ENCODE results near the gene ROR2.

DNA sequence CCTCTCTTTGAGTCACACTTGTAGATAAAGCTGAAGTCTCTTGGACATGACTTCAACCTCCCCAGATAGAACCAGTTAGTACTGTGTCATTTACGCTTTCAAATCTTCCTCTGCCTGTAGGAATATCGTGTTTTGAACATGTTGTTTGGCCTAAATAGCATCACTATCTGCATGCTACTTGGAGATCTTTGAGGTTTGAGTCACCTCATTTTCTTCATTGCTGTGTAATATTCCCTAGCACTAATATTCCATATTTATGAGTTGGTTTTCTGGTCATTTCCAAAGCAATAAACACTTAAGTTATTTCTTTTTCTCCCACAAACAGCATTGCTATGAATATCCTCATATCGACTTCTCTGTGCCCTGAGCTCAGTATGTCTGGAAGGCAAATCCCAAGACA, 100.3 kb downstream of the ROR2 start:
- TF ChIP-seq, protein P1, sequence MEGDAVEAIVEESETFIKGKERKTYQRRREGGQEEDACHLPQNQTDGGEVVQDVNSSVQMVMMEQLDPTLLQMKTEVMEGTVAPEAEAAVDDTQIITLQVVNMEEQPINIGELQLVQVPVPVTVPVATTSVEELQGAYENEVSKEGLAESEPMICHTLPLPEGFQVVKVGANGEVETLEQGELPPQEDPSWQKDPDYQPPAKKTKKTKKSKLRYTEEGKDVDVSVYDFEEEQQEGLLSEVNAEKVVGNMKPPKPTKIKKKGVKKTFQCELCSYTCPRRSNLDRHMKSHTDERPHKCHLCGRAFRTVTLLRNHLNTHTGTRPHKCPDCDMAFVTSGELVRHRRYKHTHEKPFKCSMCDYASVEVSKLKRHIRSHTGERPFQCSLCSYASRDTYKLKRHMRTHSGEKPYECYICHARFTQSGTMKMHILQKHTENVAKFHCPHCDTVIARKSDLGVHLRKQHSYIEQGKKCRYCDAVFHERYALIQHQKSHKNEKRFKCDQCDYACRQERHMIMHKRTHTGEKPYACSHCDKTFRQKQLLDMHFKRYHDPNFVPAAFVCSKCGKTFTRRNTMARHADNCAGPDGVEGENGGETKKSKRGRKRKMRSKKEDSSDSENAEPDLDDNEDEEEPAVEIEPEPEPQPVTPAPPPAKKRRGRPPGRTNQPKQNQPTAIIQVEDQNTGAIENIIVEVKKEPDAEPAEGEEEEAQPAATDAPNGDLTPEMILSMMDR (IDR thresholded peaks at IDR 0.05; ENCODE audit: insufficient read depth, low read length, poor library complexity, severe bottlenecking) = no peak
- TF ChIP-seq EZH2phosphoT487 (conservative IDR thresholded peaks at IDR 0.05; ENCODE audit: low read length) = no peak
